ENCODE measurements around the gene CELA3B.
"Not testable (repeated sequence)": the region's sequence is repeated elsewhere in the genome, so short reads cannot be mapped to it uniquely, and the experiment has no call there.

Gene CELA3B

DNA sequence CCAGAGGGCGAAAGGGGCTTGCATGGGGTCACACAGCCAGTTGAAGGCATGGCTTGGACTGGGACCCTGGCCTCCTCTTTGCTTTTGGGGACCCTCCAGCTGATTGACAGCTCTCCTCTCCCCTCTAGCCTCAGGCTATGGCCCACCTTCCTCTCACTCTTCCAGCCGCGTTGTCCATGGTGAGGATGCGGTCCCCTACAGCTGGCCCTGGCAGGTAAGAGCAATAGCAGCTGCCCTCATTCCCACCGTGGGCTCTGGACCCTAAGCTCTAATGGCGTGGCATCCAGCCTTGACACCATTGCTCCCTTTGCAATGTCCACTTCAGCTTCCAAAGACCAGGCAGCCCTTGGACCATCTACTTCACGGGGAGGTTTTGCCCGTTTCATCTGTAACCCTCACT lies 26.1 kb downstream of the CELA3B start:
- DNase-seq (ENCODE audit: extremely low spot score, insufficient read length, low read depth); FAIRE-seq: not testable (repeated sequence)

DNA sequence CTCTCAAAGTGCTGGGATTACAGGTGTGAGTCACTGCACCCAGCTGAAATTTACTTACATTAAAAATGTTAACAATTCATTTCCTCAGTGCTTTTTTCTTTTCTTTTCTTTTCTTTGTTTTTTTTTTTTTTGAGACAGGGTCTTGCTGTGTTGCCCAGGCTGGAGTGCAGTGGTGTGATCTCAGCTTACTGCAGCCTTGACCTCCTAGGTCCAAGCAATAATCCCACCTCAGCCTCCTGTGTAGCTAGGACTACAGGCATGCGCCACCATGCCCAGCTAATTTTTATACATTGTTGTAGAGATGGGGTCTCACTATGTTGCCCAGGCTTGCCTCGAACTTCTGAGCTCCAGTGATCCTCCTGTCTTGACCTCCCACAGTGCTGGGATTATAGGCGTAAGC lies 27.1 kb downstream of the CELA3B start:
- not testable (repeated sequence) for DNase-seq (ENCODE audit: extremely low spot score, insufficient read length, low read depth); FAIRE-seq

- not testable (repeated sequence) for FAIRE-seq; DNase-seq (ENCODE audit: extremely low spot score, insufficient read length, low read depth)
Measured at GRCh38 chr1:22005261-22006149, 28.7 kb downstream of the CELA3B start.

GRCh38 chr1:22006736-22007135 lies 29.9 kb downstream of the CELA3B start:
- DNase-seq (ENCODE audit: extremely low spot score, insufficient read length, low read depth) = not testable (repeated sequence)

GRCh38 chr1:22007262-22007661 lies 30.4 kb downstream of the CELA3B start:
- not testable (repeated sequence) for DNase-seq (ENCODE audit: extremely low spot score, insufficient read length, low read depth); FAIRE-seq

More at GRCh38 chr1:22006736-22007135, 29.9 kb downstream of the CELA3B start:
- not testable (repeated sequence) for FAIRE-seq

DNA sequence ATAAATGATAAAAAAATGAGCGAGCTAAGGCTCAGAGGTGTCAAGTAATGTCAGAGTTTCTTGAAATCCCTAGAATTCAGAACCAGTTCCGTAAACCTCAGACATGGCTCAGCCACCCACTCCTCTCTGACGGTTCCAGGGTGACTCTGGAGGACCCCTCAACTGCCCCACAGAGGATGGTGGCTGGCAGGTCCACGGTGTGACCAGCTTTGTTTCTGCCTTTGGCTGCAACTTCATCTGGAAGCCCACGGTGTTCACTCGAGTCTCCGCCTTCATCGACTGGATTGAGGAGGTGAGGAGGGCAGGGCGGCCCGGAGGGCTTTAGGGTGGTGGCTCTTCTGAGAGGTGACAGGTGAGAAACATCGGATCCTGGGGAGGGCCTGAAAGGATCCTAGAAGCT lies 32.7 kb downstream of the CELA3B start:
- not testable (repeated sequence) for FAIRE-seq; DNase-seq (ENCODE audit: extremely low spot score, insufficient read length, low read depth)

- not testable (repeated sequence) for DNase-seq (ENCODE audit: extremely low spot score, insufficient read length, low read depth); FAIRE-seq
Measured at GRCh38 chr1:22012752-22013151, 35.9 kb downstream of the CELA3B start.

DNA sequence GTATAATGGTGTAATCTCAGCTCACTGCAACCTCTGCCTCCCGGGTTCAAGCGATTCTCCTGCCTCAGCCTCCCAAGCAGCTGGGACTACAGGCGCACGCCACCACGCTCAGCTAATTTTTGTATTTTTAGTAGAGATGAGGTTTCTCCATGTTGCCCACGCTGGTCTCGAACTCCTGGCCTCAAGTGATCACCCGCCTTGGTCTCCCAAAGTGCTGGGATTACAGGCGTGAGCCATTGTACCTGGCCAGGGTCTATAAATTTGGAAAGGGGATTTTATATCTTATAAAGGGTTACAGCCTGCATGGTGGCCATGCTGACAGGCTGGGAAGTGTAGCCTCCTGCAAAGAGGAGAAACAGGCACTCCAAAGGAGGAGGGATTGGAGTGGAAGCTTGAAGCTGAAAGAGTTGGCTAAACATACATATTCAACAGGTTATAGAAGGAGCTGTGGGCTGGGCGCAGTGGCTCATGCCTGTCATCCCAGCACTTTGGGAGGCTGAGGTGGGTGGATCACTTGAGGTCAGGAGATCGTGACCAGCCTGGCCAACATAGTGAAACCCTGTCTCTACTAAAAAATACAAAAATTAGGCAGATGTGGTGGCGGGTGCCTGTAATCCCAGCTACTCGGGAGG lies 37.9 kb downstream of the CELA3B start:
- not testable (repeated sequence) for FAIRE-seq; DNase-seq (ENCODE audit: extremely low spot score, insufficient read length, low read depth)

- DNase-seq (ENCODE audit: extremely low spot score, insufficient read length, low read depth) (peak; percentile 59), FAIRE-seq (peak; percentile 85)
Measured at GRCh38 chr1:22018583-22019559, 42.0 kb downstream of the CELA3B start.

DNA sequence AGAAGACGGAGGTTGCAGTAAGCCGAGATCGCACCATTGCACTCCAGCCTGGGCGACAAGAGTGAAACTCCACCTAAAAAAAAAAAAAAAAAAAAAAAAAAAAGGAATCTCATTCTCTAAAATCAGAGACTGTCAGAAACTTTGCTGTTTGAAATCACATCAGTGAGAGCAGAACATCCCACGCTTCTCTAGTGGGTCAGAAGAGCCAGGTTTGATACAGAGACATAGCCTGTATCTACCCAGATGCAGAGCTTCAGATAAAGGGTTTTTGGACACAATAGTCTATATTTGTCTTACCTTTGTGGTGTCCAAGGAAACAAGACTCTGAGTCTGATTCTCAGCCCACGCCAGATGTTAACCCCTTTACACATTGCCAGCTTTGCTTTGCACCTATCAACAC lies 44.2 kb downstream of the CELA3B start:
- FAIRE-seq (no peak), DNase-seq (ENCODE audit: extremely low spot score, insufficient read length, low read depth) (no peak)

- DNase-seq (ENCODE audit: extremely low spot score, insufficient read length, low read depth) (no peak), FAIRE-seq (peak; percentile 58)
Measured at GRCh38 chr1:22024485-22025367, 47.9 kb downstream of the CELA3B start.

DNA sequence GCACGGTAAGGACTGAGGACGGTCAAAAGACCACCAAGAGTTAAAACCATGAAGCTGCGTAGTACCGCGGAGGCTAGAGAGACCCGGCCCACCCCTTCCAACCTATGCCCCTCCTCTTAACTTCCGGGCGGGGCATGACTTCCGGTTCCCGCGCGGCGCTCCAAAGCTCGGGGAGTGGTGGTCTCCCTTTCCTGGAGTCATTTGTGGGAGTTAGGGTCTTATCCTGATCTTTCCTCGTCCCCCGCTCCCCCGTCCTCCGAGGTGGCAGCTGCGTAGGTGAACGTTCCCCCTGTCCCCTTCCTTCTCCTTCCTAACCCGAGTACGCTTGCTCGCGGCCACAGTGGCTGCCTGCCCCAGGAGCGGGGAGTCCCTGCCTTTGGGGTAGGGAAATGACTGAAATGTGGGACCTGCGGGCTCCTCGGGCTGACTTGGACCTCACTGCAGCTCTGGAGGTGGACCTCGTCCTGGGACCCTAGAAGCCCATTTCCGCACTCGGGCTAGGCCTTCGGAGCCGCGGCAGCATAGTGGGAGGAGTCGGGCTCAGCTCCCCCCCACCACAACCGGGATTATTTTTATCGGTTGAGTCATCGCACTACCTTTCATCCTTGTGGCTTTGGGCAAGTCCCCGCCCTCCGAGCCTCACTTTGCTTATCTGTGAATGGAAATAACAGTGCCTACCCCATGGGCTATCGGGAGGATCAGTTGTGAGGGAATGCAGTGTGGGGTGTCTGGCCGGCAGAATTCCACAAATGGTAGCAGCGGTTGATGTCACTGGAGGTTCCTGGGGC lies 48.7 kb downstream of the CELA3B start:
- DNase-seq (ENCODE audit: extremely low spot score, insufficient read length, low read depth) = no peak
- peak; percentile 96 for FAIRE-seq

- DNase-seq (ENCODE audit: extremely low spot score, insufficient read length, low read depth) = no peak
- FAIRE-seq = peak; percentile 5
Measured at GRCh38 chr1:22026924-22027289, 50.1 kb downstream of the CELA3B start.

- FAIRE-seq (no peak), DNase-seq (ENCODE audit: extremely low spot score, insufficient read length, low read depth) (no peak)
Measured at GRCh38 chr1:22030057-22030456, 53.2 kb downstream of the CELA3B start.

DNA sequence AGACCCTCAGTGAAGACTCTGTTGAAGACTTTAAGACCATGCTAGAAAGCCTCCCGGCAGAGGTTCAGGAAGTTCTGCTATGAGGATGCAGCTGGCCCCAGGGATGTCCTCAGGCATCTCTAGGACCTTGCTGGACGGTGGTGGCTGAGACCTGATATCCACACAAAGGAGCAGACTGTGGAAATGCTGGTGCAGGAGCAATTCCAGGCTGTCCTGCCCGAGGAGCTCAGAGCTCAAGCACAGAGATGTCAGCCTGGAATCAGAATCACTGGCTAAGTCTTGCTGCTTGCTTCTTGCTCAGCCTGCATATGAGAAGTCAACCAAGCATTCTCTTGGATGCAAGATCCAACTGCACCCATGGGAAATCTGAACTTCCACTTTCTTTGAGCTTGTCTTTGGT lies 53.7 kb downstream of the CELA3B start:
- no peak for DNase-seq (ENCODE audit: extremely low spot score, insufficient read length, low read depth)
- no peak for FAIRE-seq

- no peak for FAIRE-seq
Measured at GRCh38 chr1:22031214-22031962, 54.6 kb downstream of the CELA3B start.

GRCh38 chr1:22034834-22035233 lies 58.0 kb downstream of the CELA3B start:
- not testable (repeated sequence) for DNase-seq (ENCODE audit: extremely low spot score, insufficient read length, low read depth); FAIRE-seq

More at GRCh38 chr1:22031214-22031962, 54.6 kb downstream of the CELA3B start:
- DNase-seq (ENCODE audit: extremely low spot score, insufficient read length, low read depth) = no peak
